Measurements from ENCODE around the gene CAVIN1. TPM values are rescaled to one million over a fixed set of nuclear protein-coding genes. Genes with fewer than 3 reads are reported as not detected.
A peak's percentile ranks its signal among the peaks of the same experiment; 100 is the strongest.

Gene CAVIN1
- total and polyA plus RNA-seq, 8 donors = 11.5 to 42.6 (median 24.2) TPM

DNA sequence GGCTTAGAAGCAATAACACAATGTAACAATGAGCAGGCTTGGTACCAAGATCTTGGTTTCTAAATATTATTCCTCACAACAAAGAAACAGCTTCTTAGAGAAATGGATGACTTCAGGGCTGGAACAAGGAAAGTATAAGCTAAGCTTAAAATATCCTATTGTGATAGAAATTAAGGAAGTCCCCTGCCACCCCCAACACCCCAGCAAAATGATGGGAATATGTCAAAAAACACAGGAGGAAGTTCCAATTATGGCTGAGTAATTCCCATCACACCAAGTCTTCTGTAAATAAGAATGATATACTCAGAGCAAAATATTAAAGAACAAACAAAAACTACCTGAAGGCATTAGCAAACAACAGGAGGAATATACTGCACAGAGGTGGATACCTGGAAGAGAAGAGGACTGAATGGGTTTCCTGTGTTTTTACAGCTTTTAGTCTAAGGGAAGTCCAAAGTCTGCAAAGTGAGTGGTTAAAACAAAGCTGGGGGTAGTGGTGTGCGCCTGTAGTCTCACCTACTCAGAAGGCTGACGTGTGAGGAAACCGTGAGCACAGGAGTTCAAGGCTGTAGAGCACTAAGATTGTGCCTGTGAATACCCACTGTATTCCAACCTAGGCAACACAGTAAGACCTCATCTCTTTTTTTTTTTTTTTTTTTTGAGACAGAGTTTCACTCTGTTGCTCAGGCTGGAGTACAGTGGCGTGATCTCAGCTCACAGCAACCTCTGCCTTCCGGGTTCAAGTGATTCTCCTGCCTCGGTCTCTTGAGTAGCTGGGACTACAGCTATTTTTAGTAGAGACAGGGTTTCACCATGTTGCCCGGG is 18.5 kb upstream of the CAVIN1 start:
- no peaks in the 10 kb centered on the region for H3K4me1 ChIP-seq
- H3K9me3 ChIP-seq = no peaks in the 10 kb centered on the region
- FAIRE-seq (no peak), DNase-seq (no peak), ATAC-seq (peak in 1 of 4 donors; percentile 22)
- H3K27me3 ChIP-seq = no peaks in the 10 kb centered on the region
- no peak overlapping the region for H3K27ac ChIP-seq
- no peak overlapping the region for H3K4me3 ChIP-seq
- WGBS, 2 donors = 50 to 68% methylated on average over 7 of the region's 7 CpGs
- intact Hi-C loops (cut with DNase I) = no loop called here
- TF ChIP-seq, protein P1, sequence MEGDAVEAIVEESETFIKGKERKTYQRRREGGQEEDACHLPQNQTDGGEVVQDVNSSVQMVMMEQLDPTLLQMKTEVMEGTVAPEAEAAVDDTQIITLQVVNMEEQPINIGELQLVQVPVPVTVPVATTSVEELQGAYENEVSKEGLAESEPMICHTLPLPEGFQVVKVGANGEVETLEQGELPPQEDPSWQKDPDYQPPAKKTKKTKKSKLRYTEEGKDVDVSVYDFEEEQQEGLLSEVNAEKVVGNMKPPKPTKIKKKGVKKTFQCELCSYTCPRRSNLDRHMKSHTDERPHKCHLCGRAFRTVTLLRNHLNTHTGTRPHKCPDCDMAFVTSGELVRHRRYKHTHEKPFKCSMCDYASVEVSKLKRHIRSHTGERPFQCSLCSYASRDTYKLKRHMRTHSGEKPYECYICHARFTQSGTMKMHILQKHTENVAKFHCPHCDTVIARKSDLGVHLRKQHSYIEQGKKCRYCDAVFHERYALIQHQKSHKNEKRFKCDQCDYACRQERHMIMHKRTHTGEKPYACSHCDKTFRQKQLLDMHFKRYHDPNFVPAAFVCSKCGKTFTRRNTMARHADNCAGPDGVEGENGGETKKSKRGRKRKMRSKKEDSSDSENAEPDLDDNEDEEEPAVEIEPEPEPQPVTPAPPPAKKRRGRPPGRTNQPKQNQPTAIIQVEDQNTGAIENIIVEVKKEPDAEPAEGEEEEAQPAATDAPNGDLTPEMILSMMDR (IDR thresholded peaks at IDR 0.05) = no peak
- H3K36me3 ChIP-seq = no peaks in the 10 kb centered on the region

GRCh38 chr17:42438600-42439567 is 15.8 kb upstream of the CAVIN1 start:
- no peaks in the 10 kb centered on the region for H3K36me3 ChIP-seq
- H3K27ac ChIP-seq = no peak overlapping the region
- no peaks in the 10 kb centered on the region for H3K27me3 ChIP-seq
- TF ChIP-seq, protein P1 (IDR thresholded peaks at IDR 0.05) = peak in 2 of 4 donors; percentile 15 to 18
- H3K4me1 ChIP-seq = no peaks in the 10 kb centered on the region
- no peak overlapping the region for H3K4me3 ChIP-seq
- FAIRE-seq (no peak), DNase-seq (no peak), ATAC-seq (no peak)
- intact Hi-C loops (cut with DNase I) = no loop called here
- H3K9me3 ChIP-seq = no peaks in the 10 kb centered on the region
- WGBS, 2 donors = 78 to 87% methylated on average over 9 of the region's 9 CpGs

GRCh38 chr17:42436391-42436790 is 13.3 kb upstream of the CAVIN1 start:
- FAIRE-seq (no peak), ATAC-seq (peak in 3 of 4 donors; percentile 67 to 82 (median 75)), DNase-seq (no peak)
- Histone ChIP-seq H3K27me3 (no peaks in the 10 kb centered on the region), H3K36me3 (no peaks in the 10 kb centered on the region), H3K9me3 (no peaks in the 10 kb centered on the region), H3K4me3 (no peak overlapping the region), H3K27ac (peak overlapping the region in 1 of 4 donors; percentile 8), H3K4me1 (no peaks in the 10 kb centered on the region)
- TF ChIP-seq, protein P1 (IDR thresholded peaks at IDR 0.05) = no peak
- WGBS, 2 donors = 71 to 73% methylated on average over 6 of the region's 6 CpGs
- intact Hi-C loops (cut with DNase I) = no loop called here

DNA sequence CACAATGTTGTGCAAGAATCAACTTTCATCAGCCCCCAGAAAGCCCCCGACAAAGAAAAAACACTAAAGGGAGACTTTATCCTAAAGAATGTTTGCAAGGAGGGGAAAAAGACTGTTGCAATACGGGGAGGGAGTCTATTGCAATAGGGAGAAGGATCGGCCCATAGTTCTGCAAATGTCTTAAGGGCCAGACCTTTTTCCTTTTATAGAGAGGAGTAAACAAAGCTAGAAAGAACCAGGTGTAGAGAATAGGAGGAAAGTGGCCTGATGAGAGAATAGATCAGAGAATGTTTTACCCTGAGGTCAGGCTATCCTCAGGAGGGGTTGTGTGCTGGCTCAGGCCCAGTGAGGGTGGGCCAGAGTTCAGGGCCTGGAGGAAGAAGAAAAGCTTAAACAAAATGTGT is 8.7 kb upstream of the CAVIN1 start:
- Histone ChIP-seq H3K36me3 (no peaks in the 10 kb centered on the region), H3K4me3 (no peak overlapping the region), H3K9me3 (no peaks in the 10 kb centered on the region), H3K4me1 (peaks cover 0 to 6% (median 6%) of the 10 kb centered on the region in 3 donors), H3K27me3 (no peaks in the 10 kb centered on the region), H3K27ac (no peak overlapping the region)
- TF ChIP-seq, protein P1 (IDR thresholded peaks at IDR 0.05) = no peak
- WGBS, 2 donors = 66 to 74% methylated on average over 3 of the region's 3 CpGs
- FAIRE-seq (no peak), DNase-seq (no peak), ATAC-seq (no peak)
- intact Hi-C loops (cut with DNase I) = no loop called here
